Measurements from ENCODE around the gene BBS5.
"Not testable (repeated sequence)": the region's sequence is repeated elsewhere in the genome, so short reads cannot be mapped to it uniquely, and the experiment has no call there.

The BBS5 gene

DNA sequence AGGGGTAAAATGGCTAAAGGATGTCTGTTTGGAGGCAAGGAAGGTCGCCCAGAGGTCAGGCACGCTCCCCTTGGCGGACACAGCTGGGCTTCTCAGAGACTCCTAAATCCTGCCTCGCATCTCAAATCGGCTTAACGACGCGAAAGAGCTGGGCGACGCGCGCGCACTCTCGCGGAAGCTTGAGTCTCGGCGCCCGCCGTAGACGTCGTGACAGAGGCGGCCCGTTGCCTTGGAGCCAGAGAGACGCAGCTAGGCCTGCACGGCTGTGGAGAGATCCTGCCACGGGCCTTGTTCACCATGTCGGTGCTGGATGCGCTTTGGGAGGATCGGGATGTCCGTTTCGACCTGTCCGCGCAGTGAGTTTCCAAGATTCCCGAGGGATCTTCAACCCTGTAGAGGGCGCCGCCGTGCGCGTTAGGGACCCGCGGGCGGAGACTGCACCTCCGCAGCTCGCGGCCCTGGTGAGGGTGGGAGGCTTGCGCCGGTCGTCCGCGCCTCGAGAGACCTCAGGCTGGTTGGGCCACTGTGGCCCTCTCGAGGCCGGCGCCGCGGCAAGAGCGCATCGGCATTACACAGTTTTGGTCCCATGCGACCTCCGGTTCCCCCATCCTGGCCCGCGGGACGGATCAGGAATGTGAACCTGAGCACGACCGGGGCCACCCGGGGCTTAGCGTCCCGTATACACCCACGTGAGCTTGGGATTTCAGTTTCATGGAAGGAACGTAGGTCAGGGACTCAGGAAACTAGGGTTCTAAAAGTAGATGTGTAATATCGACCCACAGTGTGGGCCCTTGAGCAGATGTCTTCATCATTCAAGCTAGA is at the start of gene BBS5:
BBS5 (plus strand) TSS at position 238 of the 822 bp plus-strand sequence; CDS start at position 298, 60 bp downstream.
- peak; percentile 95 to 97 for ATAC-seq

DNA sequence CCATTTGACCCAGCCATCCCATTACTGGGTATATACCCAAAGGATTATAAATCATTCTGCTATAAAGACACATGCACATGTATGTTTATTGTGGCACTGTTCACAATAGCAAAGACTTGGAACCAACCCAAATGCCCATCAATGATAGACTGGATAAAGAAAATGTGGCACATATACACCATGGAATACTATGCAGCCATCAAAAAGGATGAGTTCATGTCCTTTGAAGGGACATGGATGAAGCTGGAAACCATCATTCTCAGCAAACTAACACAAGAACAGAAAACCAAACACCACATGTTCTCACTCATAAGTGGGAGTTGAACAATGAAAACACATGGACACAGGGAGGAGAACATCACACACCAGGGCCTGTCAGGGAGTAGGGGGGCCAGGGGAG is 47.5 kb upstream of the BBS5 start:
- not testable (repeated sequence) for ATAC-seq

DNA sequence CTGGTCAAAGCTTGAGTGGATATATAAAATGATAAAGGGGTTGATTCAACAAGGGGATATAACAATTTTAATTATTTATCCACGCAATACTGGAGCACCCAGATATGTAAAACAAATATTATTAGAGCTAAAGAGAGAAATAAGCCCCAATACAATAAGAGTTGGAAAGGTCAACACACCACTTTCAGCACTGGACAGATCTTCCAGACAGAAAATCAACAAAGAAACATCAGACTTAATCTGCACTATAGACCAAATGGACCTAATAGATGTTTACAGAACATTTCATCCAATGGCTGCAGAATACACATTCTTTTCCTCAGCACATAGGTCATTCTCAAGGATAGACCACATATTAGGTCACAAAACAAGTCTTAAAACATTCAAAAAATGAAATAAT is 45.1 kb upstream of the BBS5 start:
- ATAC-seq, result not testable (repeated sequence)

DNA sequence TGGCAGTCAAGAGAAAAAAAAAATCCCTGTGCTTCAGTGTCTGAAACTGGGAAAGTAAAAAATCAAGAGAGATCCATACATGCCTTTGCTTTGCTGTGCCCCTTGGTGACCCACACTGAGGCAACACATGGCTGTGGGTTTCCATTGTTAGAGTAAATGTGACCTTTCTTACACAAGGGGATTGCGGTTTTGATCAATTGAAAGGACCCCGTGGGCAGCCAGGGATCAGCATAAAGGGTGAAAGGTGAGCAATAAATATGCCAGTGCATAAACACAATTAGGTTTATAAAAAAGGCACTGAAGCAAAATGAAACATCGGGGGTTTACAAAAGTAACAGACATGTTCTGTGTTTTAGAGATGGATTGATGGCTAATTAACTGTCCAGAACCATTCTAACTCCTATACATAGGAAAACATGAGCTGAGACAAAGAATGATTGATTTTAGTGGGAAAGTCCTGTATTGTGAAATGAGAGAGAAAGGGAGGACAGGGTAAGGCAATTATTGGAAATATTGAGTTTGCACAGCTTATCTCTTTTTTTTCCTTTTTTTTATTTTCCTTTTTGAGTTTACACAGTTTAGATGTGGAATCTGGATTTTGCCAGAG is 40.7 kb upstream of the BBS5 start:
- no peak for ATAC-seq

GRCh38 chr2:169439900-169440299 is 39.4 kb upstream of the BBS5 start:
- ATAC-seq, result no peak

DNA sequence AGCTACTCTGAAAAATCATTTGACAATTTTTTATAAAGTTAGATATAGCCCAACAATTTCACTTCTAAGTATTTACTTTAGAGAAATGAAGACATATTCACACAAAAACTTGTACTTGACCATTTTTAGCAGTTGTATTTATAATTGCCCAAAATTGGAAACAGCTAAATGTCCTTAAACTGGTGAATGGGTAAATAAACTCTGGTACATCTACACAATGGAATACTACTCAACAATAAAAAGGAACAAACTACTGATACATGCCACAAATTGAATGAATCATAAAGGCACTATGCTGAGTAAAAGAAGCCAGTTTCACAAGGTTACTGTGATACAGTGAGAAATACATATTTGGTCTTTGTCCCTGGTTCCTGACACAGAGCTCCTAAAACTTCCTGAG is 32.8 kb upstream of the BBS5 start:
- ATAC-seq, result no peak

DNA sequence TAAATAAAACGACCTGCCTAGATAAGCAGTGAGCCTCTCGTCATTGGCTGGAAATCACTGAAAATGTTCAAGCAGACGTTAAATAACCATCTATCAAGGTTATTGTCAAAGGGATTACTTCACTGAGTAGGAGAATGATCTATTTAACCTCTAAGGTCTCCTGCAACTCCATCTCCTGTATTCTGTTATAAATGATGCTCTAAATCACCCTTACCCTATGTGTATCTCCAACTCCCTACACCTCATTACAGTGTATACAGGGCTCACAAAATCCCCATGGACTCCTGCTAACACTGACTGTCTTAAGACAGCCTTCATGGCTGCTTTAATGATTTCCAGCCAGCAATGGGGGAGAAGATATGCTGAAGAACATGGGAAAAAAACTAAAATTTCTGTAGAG is 31.0 kb upstream of the BBS5 start:
- no peak for ATAC-seq

DNA sequence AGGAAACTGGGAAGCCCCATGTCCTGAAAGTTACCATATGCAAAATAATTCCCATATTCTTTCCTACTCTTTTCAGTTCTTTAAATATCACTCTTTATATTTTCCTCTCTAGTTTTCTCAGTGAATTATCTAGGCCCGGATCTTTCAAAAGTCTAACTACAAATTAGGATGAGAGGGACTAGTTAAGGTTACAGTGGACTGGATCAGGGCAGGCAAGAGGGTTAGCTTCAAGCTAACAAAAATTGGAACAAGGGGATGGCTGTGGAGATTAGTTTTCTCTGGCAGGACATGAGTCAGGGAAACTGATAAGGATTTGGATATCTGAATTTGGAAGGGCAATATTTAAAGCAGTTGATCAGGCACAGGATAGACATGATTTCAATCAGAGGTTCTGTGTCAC is 30.4 kb upstream of the BBS5 start:
- no peak for ATAC-seq

DNA sequence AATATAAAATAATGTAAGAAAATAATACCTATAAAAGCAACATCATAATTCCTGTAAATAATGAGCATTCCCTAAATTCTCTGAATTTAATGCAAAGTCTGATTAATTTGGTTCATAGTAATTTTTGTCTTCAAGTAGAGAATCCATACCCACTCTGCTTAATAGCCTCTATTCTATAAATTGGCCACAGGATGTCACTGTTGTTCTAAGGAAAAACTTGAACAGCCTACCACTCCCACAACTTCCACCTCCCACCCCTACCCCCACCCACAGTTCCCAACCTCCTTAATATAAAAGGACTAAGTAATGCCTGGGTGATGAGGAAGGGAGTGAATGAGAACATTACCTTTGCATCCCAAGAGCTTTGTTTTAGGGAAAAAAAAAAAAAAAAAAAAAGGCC is 27.2 kb upstream of the BBS5 start:
- no peak for ATAC-seq

DNA sequence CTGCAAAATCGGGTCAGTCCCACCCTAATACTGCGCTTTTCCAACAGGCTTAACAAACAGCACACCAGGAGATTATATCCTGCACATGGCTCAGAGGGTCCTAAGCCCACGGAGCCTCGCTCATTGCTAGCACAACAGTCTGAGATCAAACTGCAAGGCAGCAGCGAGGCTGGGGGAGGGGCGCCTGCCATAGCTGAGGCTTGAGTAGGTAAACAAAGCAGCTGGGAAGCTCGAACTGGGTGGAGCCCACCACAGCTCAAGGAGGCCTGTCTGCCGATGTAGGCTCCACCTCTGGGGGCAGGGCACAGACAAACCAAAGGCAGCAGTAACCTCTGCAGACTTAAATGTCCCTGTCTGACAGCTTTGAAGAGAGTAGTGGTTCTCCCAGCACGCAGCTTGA is 26.2 kb upstream of the BBS5 start:
- not testable (repeated sequence) for ATAC-seq

DNA sequence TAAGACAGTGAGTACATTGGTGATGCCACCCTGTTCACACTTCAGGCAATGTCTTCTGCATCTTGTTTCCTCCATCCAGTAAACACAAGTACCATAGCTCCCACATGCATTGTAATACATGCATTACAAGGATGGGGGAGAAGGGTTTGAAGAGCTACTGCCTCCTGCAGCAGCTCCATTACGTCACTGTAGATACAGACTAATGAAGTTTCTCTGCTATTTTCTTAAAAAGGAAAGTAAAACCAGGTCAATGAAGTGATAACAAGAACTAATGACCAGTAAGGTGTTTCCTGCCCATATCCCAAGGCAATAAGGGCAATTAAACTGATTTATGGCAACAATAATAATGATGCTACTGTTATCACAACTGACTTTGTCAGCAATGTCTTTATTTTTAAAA is 18.2 kb upstream of the BBS5 start:
- ATAC-seq, result no peak

DNA sequence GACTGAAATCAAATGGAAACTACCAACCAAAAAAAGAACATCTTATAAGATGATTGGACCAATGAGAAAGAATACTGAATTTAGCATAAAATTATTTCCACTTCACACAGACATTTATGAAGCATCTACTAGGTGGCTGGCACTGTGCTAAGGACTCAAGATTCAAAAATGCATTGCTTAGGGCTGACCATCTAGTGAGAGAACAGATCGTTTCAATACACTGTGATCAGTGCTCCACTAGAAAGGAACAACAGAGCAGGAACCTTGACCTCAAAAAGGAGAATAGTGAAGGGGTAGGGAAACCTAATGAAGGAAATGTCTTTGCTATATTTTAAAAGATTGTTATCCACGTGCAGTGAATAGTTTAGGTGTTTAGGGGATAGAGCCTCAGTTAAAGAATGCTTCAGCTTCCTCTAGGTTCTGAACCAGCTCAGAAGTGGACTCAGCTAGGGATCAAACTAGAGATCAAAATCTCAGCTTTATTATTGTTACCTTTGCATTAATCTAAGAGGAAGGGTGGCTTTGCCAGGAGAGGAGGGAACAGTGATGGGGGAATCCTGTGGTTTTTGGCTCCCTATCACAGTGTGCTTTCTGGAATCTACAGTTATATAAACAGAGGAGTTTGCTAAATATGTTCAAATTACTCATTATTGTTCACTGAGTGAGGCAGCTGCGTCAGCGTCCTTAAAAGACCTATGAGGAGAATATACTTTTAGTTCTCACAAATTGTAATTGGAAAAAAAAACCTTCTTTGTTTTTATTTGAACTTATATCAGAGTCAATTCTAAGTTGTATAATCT is 16.2 kb upstream of the BBS5 start:
- ATAC-seq, result peak in 1 of 2 donors; percentile 27

DNA sequence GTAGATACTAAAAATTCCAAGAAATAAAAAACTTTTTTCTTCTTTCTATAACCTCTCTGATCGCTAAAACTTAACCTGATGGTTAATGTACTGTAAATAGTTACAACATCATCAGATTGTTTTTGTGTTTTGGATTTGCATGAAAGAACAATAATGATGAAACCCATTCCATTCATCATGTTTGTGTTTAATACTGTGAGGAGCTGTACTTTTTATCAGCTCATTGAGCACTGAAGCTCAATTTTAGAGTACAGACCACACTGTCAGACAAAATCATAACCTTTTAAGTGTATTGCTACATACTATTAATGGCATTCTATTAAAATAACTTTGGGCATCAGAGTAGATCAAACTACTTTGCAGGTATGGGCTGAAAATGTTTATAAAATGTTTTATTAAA is 14.8 kb upstream of the BBS5 start:
- no peak for ATAC-seq

DNA sequence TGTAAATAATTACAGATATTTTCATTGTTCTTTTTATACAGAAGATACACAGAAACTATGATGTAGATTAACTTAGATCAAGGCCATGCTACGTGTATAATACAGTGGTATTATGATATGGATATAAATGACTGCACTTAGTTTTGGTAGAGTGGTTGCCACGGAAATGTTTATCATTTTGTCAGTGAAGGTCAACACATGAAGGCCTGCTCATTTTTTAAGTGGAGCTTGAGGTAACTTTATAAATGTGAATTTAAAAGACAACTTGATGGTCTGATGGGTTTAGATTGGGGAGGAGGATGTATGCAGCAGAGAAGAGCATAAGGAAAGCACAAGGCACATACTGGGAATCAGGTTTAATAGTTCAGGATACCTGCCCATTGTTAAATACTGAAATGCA is 14.4 kb upstream of the BBS5 start:
- no peak for ATAC-seq

- ATAC-seq, result no peak
These were observed 10.5 kb upstream of the BBS5 start for GRCh38 chr2:169468841-169469240.

GRCh38 chr2:169469952-169470572 is 9.2 kb upstream of the BBS5 start:
- ATAC-seq, result peak in 1 of 2 donors; percentile 38

GRCh38 chr2:169472249-169472648 is 7.0 kb upstream of the BBS5 start:
- ATAC-seq, result no peak

DNA sequence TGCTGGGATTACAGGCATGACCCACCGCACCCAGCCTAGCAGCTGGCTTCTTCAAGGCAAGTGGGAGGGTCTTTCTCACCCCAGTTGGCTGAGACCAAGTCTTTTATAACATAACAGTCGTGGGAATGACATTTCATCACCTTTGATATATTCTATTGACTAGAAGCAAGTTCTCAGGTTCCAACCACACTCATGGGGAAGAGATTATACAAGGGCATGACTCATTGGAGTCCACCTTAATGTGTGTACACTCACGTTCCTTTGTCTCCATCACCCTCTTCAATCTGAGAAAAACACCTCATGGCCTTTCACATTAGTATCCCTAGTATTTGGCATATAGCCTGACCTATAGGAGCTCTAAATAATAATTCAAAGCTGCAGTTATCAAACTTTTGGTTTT is 2.8 kb upstream of the BBS5 start:
- no peak for ATAC-seq

- no peak for ATAC-seq
These were observed 955 bp upstream of the BBS5 start for GRCh38 chr2:169478339-169478738.

DNA sequence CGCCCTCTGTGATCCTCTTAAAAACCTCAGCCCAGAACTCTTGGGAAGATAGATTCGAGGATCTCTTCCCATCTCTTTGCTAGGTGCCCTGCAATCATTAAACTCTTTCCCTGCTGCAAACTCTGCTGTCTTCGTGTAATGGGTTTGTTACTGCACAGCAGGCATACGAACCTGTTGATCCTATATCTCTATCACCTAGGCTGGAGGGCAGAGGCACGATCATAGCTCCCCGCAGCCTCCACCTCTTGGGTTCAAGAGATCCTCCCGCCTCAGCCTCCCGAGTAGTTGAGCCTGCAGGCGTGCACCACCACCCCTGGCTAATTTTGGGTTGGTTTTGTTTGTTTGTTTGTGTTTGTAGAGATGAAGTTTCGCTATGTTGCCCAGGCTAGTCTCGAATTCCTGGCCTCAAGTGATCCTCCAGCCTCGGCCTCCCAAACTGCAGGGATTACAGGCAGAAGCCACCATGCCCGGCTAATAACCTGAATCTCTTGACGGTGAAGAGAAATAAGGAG is 493 bp upstream of the BBS5 start:
- ATAC-seq, result no peak

GRCh38 chr2:169480079-169480465 is 778 bp downstream of the BBS5 start:
- no peak for ATAC-seq

GRCh38 chr2:169485650-169486138 is 6.4 kb downstream of the BBS5 start:
- ATAC-seq, result no peak

GRCh38 chr2:169486487-169486886 is 7.2 kb downstream of the BBS5 start:
- peak; percentile 9 to 41 for ATAC-seq
